HepG2 (cell line): Measurements from ENCODE around the gene PITHD1. TPM values are rescaled to one million over a fixed set of nuclear protein-coding genes. Genes with fewer than 3 reads are reported as not detected.

ENCODE experiments used
- ATAC-seq: fragments of 200-7000 bp; cut with Tn5 transposase; 3 replicates; pipeline ENCODE4 v1.9.1; 2020; ENCODE audit warnings: mild to moderate bottlenecking, moderate library complexity
- BruUV-seq: library from RNA; stranded (reverse); fragments of 400-500 nt; replicated peaks from 2 replicates; lab custom pipeline; 2021; lab: Mats Ljungman, UMichigan
- CTCF ChIA-PET: fragments of 300-600 bp; formaldehyde crosslinking; extraction: SDS; loops from one replicate; lab custom pipeline; 2021; ENCODE audit warnings: low total read pairs, inconsistent platforms, low intra/inter-chr PET ratio; lab: Yijun Ruan, JAX
- POLR2A ChIA-PET: fragments of 350-600 bp; sonication (Branson Sonifier 250); formaldehyde crosslinking; loops from one replicate; lab custom pipeline; 2020; ENCODE audit warnings: antibody characterized with exemption, inconsistent platforms; lab: Yijun Ruan, JAX
- DNase-seq: peaks from one replicate; pipeline ENCODE4 v3.0.0-alpha.2; 2015; ENCODE audit warnings: low spot score
- FAIRE-seq: peaks from 3 replicates; lab custom pipeline; 2011; peaks lifted over from hg19 to GRCh38; lab: Jason Lieb, UNC
- H2AFZ ChIP-seq: one replicate; pipeline ENCODE4 v1.6.1; 2011; ENCODE audit warnings: low read length, inconsistent platforms
- H3K27ac ChIP-seq: fragments of 300-600 bp; 3 replicates; pipeline ENCODE4 v1.8.0; 2011; ENCODE audit warnings: mixed run types, mild to moderate bottlenecking, mixed read lengths, low read length, inconsistent platforms; ENCODE audit not compliant: insufficient read depth; ENCODE audit errors: extremely low read length
- H3K27me3 ChIP-seq, 2 experiments: fragments of 200-600 bp in 1 of 2; 2 replicates in 1 of 2; 3 replicates in 1 of 2; pipeline versions ENCODE4 v1.6.0 to v1.8.0; 2011; ENCODE audit warnings: low read length in 2 of 2, mild to moderate bottlenecking in 2 of 2, moderate library complexity in 2 of 2, inconsistent platforms in 1 of 2; ENCODE audit not compliant: insufficient read depth in 2 of 2, control insufficient read depth in 1 of 2
- H3K36me3 ChIP-seq, 2 experiments: fragments of 200-600 bp in 1 of 2; replicated peaks in 1 of 2; 2 replicates in 1 of 2; 3 replicates in 1 of 2; pipeline versions ENCODE4 v1.5.1 to v1.8.0; 2011; ENCODE audit warnings: low read length in 2 of 2, inconsistent platforms in 1 of 2; ENCODE audit not compliant: insufficient read depth in 2 of 2, control insufficient read depth in 1 of 2
- H3K4me1 ChIP-seq: 2 replicates; pipeline ENCODE4 v1.5.1; 2012; ENCODE audit warnings: low read length, inconsistent platforms; ENCODE audit not compliant: insufficient read depth
- H3K4me2 ChIP-seq: 2 replicates; pipeline ENCODE4 v1.6.0; 2011; ENCODE audit warnings: low read depth, low read length, inconsistent platforms
- H3K4me3 ChIP-seq, 3 experiments: fragments of 200-600 bp in 1 of 3; sonication (generic), shearing (Covaris generic) in 1 of 3; replicated peaks in 1 of 3; 2 replicates each; pipeline ENCODE4 v1.5.1; 2011 to 2016; ENCODE audit warnings: low read length in 3 of 3, inconsistent platforms in 2 of 3, low read depth in 2 of 3, mild to moderate bottlenecking in 2 of 3, control low read depth in 1 of 3, mixed read lengths in 1 of 3; ENCODE audit not compliant: insufficient read depth in 1 of 3
- H3K79me2 ChIP-seq: one replicate; pipeline ENCODE4 v1.6.1; 2011; ENCODE audit warnings: low read length, inconsistent platforms; ENCODE audit not compliant: insufficient read depth
- H3K9ac ChIP-seq: 2 replicates; pipeline ENCODE4 v1.6.0; 2011; ENCODE audit warnings: mild to moderate bottlenecking, low read depth, low read length, inconsistent platforms; ENCODE audit not compliant: insufficient read depth
- H3K9me3 ChIP-seq: 2 replicates; pipeline ENCODE4 v1.5.1; 2012; ENCODE audit warnings: mild to moderate bottlenecking, low read length
- H4K20me1 ChIP-seq: 2 replicates; pipeline ENCODE4 v1.6.0; 2011; ENCODE audit warnings: inconsistent platforms, mild to moderate bottlenecking, low read length, moderate library complexity; ENCODE audit not compliant: insufficient read depth
- JUNB ChIP-seq: sonication (generic); formaldehyde crosslinking; IDR thresholded peaks from 2 replicates; pipeline ENCODE4 v1.8.0; 2022; ENCODE audit warnings: missing genetic modification reagents, mild to moderate bottlenecking, borderline replicate concordance
- MEF2D ChIP-seq: sonication (generic); formaldehyde crosslinking; IDR thresholded peaks from 2 replicates; pipeline ENCODE4 v1.5.1; 2020; ENCODE audit warnings: mild to moderate bottlenecking, missing genetic modification reagents
- NCOR1 ChIP-seq: fragments of 200-600 bp; sonication (generic); IDR thresholded peaks from 2 replicates; pipeline ENCODE4 v1.7.0; 2017; ENCODE audit warnings: antibody characterized with exemption, low read length, borderline replicate concordance
- NPAS2 ChIP-seq: sonication (generic); formaldehyde crosslinking; IDR thresholded peaks from 2 replicates; pipeline ENCODE4 v1.8.0; 2022; ENCODE audit warnings: mild to moderate bottlenecking, missing genetic modification reagents, borderline replicate concordance
- ONECUT2 ChIP-seq: sonication (generic); formaldehyde crosslinking; IDR thresholded peaks from 2 replicates; pipeline ENCODE4 v1.4.0; 2020; ENCODE audit warnings: missing genetic modification reagents
- PHF21A ChIP-seq: sonication (generic); formaldehyde crosslinking; IDR thresholded peaks from 2 replicates; pipeline ENCODE4 v1.5.0; 2020; ENCODE audit warnings: mild to moderate bottlenecking, missing genetic modification reagents
- POLR2A ChIP-seq, 2 experiments: IDR thresholded peaks; 2 replicates each; pipeline ENCODE4 v1.6.1; 2011; ENCODE audit warnings: low read depth in 2 of 2, low read length in 2 of 2, mild to moderate bottlenecking in 1 of 2, moderate library complexity in 1 of 2; ENCODE audit not compliant: insufficient read depth in 1 of 2
- ZC3H4 ChIP-seq: sonication (generic); formaldehyde crosslinking; IDR thresholded peaks from 2 replicates; pipeline ENCODE4 v1.4.0; 2020; ENCODE audit warnings: missing genetic modification reagents, borderline replicate concordance
- ZNF224 ChIP-seq: sonication (generic); formaldehyde crosslinking; IDR thresholded peaks from 2 replicates; pipeline ENCODE4 v1.5.0; 2020; ENCODE audit warnings: mild to moderate bottlenecking, missing genetic modification reagents
- ZNF879 ChIP-seq: sonication (generic); formaldehyde crosslinking; IDR thresholded peaks from 2 replicates; pipeline ENCODE4 v1.8.1; 2023; ENCODE audit warnings: missing genetic modification reagents
- WGBS: methylation state at CpG from one replicate; pipeline ENCODE4 v1.1.6; 2017; ENCODE audit warnings: low lambda C conversion rate; 5-methylcytosine and 5-hydroxymethylcytosine counted together
- in situ Hi-C: cut with HindIII; loops from 2 replicates; pipeline ENCODE4 v1.10.0; 2017; ENCODE audit warnings: low pct_unique_long_range_greater_than_20kb; ENCODE audit not compliant: extremely low pct_ligation_motif_present
- intact Hi-C: fragments of 100-400 bp; cut with micrococcal nuclease; formaldehyde crosslinking; loops from one replicate; pipeline ENCODE4 v1.10.0; 2022; ENCODE audit not compliant: unreplicated experiment
- polyA plus RNA-seq, 8 experiments: library from polyadenylated mRNA; depleted of rRNA in 3 of 8; stranded (reverse) in 7 of 8; unstranded in 1 of 8; fragments of >200 nt; fragmentation: Illumina TruSeq in 4 of 8; extraction: Trizol in 4 of 8; gene quantifications; 2 replicates each; pipeline versions ENCODE4 v1.2.1 to v1.2.3, GENCODE V29; 2011 to 2016; ENCODE audit warnings: low read depth in 4 of 8, missing spikeins in 1 of 8, mixed read lengths in 1 of 8; ENCODE audit not compliant: insufficient read depth in 1 of 8
- total RNA-seq, 5 experiments: library from RNA; depleted of rRNA; stranded (reverse); fragments of >200 nt; fragmentation: Illumina TruSeq; extraction: Trizol; gene quantifications; 2 replicates each; pipeline ENCODE4 v1.2.3, GENCODE V29; 2016; ENCODE audit warnings: low read depth in 1 of 5
- TF ChIP-seq, protein P1 (sequence below): sonication (generic); formaldehyde crosslinking; IDR thresholded peaks from 2 replicates; pipeline ENCODE4 v1.8.0; 2022; ENCODE audit warnings: mild to moderate bottlenecking, missing genetic modification reagents
- TF ChIP-seq, protein P2 (sequence below): IDR thresholded peaks from 2 replicates; pipeline ENCODE4 v1.6.1; 2016; ENCODE audit warnings: missing genetic modification reagents, missing compliant biosample characterization
- TF ChIP-seq, protein P3 (sequence below): sonication (generic); formaldehyde crosslinking; conservative IDR thresholded peaks from 2 replicates; pipeline ENCODE4 v1.4.0; 2020; ENCODE audit warnings: mild to moderate bottlenecking, missing genetic modification reagents, moderate library complexity

Gene PITHD1
- total and polyA plus RNA-seq, 2 of the 13 experiments (the other 11 are each of a cell fraction or from before 2014, with no cell fraction given), result 28.0 to 37.3 TPM

DNA sequence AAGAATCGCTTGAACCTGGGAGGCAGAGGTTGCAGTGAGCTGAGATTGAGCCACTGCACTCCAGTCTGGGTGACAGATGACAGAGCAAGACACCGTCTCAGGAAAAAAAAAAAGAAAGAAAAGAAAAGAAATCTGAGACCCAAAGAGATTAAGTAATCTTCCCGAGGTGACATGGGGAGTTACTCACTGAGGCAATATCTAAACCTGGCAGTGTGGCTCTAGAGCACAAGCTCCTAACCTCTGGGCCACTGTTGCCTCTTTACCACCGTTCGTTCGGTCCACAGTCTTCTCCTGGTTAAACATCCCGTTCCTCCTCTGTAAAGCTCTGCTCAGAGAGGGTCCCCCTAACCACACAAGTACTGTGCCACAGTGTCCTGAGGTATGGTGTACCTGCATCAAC is 45.5 kb downstream of the PITHD1 start:
- Histone ChIP-seq H3K9me3 (no peaks in the 10 kb centered on the region), H2AFZ (no peak overlapping the region), H3K36me3 (no peaks in the 10 kb centered on the region), H3K4me2 (peak overlapping the region; percentile 89), H3K9ac (peak overlapping the region; percentile 100; the same call in 1 of the 2 replicates), H3K79me2 (peaks cover 14% of the 10 kb centered on the region), H4K20me1 (no peaks in the 10 kb centered on the region), H3K27me3 (no peaks in the 10 kb centered on the region; a peak in 1 of 5 replicates), H3K4me1 (peaks cover 22% of the 10 kb centered on the region), H3K27ac (peak overlapping the region; percentile 99), H3K4me3 (peak overlapping the region; percentile 90 to 100 (median 99); a peak in 5 of 6 replicates)
- no TSS peak for BruUV-seq
- DNase-seq (no peak), FAIRE-seq (no peak), ATAC-seq (no peak)
- TF ChIP-seq MEF2D (CRISPR knock-in tag), result no peak
- TF ChIP-seq POLR2A (IDR thresholded peaks at IDR 0.05; ENCODE audit: insufficient read depth in 1 of 2, low read depth in 2 of 2, low read length in 2 of 2), result peak in 1 of 2 experiments; percentile 31; a peak in 1 of 4 replicates
- peak; percentile 47; the same call in 1 of the 2 replicates for TF ChIP-seq ZC3H4 (CRISPR knock-in tag)
- TF ChIP-seq, protein P1, sequence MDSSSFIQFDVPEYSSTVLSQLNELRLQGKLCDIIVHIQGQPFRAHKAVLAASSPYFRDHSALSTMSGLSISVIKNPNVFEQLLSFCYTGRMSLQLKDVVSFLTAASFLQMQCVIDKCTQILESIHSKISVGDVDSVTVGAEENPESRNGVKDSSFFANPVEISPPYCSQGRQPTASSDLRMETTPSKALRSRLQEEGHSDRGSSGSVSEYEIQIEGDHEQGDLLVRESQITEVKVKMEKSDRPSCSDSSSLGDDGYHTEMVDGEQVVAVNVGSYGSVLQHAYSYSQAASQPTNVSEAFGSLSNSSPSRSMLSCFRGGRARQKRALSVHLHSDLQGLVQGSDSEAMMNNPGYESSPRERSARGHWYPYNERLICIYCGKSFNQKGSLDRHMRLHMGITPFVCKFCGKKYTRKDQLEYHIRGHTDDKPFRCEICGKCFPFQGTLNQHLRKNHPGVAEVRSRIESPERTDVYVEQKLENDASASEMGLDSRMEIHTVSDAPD (CRISPR knock-in tag), result no peak
- ChIA-PET POLR2A (interaction anchor here (1.0 to 5.2 kb wide), 8 partner anchors 9 to 366 kb away, joined by 3 to 71 read pairs (median 4); partner anchors contain the start of genes ELOA, GALE and PITHD1), CTCF (no interaction called here)
- 77% methylated on average over 7 of the region's 7 CpGs for WGBS
- in situ Hi-C loops (no loop called here), intact Hi-C loops (no loop called here)

DNA sequence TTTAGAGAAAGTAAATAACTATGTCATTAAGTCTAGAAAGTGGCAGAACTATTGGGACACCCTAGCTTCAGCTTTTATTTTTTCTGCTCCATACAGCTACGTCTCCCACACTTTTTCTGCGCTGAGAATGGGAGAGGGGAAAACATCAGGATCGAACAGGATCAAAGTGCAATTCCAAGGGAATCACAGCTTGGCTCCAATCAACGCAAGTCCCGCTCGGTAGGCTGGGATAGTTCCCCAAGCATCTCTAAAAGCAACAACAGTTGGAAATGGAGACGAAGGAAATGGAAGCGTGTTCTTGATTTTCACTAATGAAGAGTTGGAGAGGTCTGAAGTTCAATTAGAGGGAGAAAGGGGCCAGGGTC is 46.5 kb downstream of the PITHD1 start:
- Histone ChIP-seq H4K20me1 (no peaks in the 10 kb centered on the region), H3K36me3 (no peaks in the 10 kb centered on the region), H3K9ac (peak overlapping the region; percentile 100), H3K4me2 (peak overlapping the region; percentile 89), H3K9me3 (no peaks in the 10 kb centered on the region), H2AFZ (no peak overlapping the region), H3K27ac (peak overlapping the region; percentile 99), H3K79me2 (peaks cover 14% of the 10 kb centered on the region), H3K4me1 (peaks cover 22% of the 10 kb centered on the region), H3K27me3 (no peaks in the 10 kb centered on the region; a peak in 1 of 5 replicates), H3K4me3 (peak overlapping the region; percentile 90 to 100 (median 99))
- intact Hi-C loops, result no loop called here
- peak; percentile 60 for DNase-seq
- WGBS, result 2% methylated on average over 8 of the region's 8 CpGs
- peak; percentile 83 for ATAC-seq
- in situ Hi-C loops, result no loop called here
- TSS peak; percentile 86 for BruUV-seq
- CTCF ChIA-PET, result interaction anchor here (0.8 kb wide), 1 partner anchor 43 kb away, joined by 3 read pairs; the partner anchor contains the start of gene FUCA1
- peak; percentile 56 for FAIRE-seq
- POLR2A ChIA-PET, result interaction anchor here (0.7 to 5.2 kb wide), 22 partner anchors 10 to 480 kb away, joined by 3 to 71 read pairs (median 4); partner anchors contain the start of genes ELOA, GALE, HNRNPR and LYPLA2
- TF ChIP-seq ZNF879 (CRISPR knock-in tag) (0 out of 2 replicates have a peak, but pooled peaks have one; percentile 10), NCOR1 (peak; percentile 32; the same call in 1 of the 2 replicates), NPAS2 (CRISPR knock-in tag) (0 out of 2 replicates have a peak, but pooled peaks have one; percentile 41), PHF21A (CRISPR knock-in tag) (peak; percentile 48; the same call in 1 of the 2 replicates), ZNF224 (CRISPR knock-in tag) (0 out of 2 replicates have a peak, but pooled peaks have one; percentile 11), JUNB (CRISPR knock-in tag) (no peak), ONECUT2 (CRISPR knock-in tag) (peak; percentile 68; the same call in 1 of the 2 replicates)
- TF ChIP-seq, protein P2, sequence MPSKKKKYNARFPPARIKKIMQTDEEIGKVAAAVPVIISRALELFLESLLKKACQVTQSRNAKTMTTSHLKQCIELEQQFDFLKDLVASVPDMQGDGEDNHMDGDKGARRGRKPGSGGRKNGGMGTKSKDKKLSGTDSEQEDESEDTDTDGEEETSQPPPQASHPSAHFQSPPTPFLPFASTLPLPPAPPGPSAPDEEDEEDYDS, result peak; percentile 46
- TF ChIP-seq, protein P3, sequence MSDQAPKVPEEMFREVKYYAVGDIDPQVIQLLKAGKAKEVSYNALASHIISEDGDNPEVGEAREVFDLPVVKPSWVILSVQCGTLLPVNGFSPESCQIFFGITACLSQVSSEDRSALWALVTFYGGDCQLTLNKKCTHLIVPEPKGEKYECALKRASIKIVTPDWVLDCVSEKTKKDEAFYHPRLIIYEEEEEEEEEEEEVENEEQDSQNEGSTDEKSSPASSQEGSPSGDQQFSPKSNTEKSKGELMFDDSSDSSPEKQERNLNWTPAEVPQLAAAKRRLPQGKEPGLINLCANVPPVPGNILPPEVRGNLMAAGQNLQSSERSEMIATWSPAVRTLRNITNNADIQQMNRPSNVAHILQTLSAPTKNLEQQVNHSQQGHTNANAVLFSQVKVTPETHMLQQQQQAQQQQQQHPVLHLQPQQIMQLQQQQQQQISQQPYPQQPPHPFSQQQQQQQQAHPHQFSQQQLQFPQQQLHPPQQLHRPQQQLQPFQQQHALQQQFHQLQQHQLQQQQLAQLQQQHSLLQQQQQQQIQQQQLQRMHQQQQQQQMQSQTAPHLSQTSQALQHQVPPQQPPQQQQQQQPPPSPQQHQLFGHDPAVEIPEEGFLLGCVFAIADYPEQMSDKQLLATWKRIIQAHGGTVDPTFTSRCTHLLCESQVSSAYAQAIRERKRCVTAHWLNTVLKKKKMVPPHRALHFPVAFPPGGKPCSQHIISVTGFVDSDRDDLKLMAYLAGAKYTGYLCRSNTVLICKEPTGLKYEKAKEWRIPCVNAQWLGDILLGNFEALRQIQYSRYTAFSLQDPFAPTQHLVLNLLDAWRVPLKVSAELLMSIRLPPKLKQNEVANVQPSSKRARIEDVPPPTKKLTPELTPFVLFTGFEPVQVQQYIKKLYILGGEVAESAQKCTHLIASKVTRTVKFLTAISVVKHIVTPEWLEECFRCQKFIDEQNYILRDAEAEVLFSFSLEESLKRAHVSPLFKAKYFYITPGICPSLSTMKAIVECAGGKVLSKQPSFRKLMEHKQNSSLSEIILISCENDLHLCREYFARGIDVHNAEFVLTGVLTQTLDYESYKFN (CRISPR knock-in tag), result peak; percentile 71
